Endothelial cell of umbilical vein (primary cell): ENCODE measurements around the gene RTN4. TPM values are rescaled to one million over a fixed set of nuclear protein-coding genes. Genes with fewer than 3 reads are reported as not detected.

Experiments
- BruUV-seq: library from RNA; stranded (reverse); fragments of 400-500 nt; replicated peaks from 2 replicates; lab custom pipeline; 2021; lab: Mats Ljungman, UMichigan
- CTCF ChIA-PET: fragments of 300-600, 350-600 bp; sonication (Branson Sonifier 250); formaldehyde crosslinking; loops from one replicate; lab custom pipeline; 2021; ENCODE audit warnings: antibody characterized with exemption, inconsistent platforms; lab: Charles Lee
- POLR2A ChIA-PET: fragments of 300-600, 350-600 bp; sonication (Branson Sonifier 250); formaldehyde crosslinking; loops from one replicate; lab custom pipeline; 2021; ENCODE audit warnings: antibody characterized with exemption, inconsistent platforms; lab: Charles Lee
- DNase-seq: peaks from one replicate; pipeline ENCODE4 v3.0.0-alpha.2; 2011; ENCODE audit warnings: low read depth, low spot score
- FAIRE-seq: peaks from 2 replicates; lab custom pipeline; 2011; peaks lifted over from hg19 to GRCh38; lab: Jason Lieb, UNC
- H2AFZ ChIP-seq: 2 replicates; pipeline ENCODE4 v1.6.0; 2012; ENCODE audit warnings: low read depth, low read length, control low read depth, inconsistent platforms
- H3K27ac ChIP-seq: 2 replicates; pipeline ENCODE4 v1.5.1; 2011; ENCODE audit warnings: low read depth, mild to moderate bottlenecking, control low read depth, low read length, moderate library complexity; ENCODE audit not compliant: insufficient read depth
- H3K27me3 ChIP-seq, 2 experiments: 2 replicates each; pipeline versions ENCODE4 v1.6.0 to v1.6.1; 2011; ENCODE audit warnings: low read length in 2 of 2, mixed read lengths in 1 of 2; ENCODE audit not compliant: control insufficient read depth in 2 of 2, insufficient read depth in 2 of 2
- H3K36me3 ChIP-seq, 2 experiments: 2 replicates in 1 of 2; 3 replicates in 1 of 2; pipeline ENCODE4 v1.5.1; 2011; ENCODE audit warnings: low read length in 2 of 2, mild to moderate bottlenecking in 1 of 2, moderate library complexity in 1 of 2; ENCODE audit not compliant: control insufficient read depth in 2 of 2, insufficient read depth in 2 of 2; ENCODE audit errors: extremely low read depth in 1 of 2
- H3K4me1 ChIP-seq: 3 replicates; pipeline ENCODE4 v1.5.1; 2011; ENCODE audit warnings: mild to moderate bottlenecking, low read length; ENCODE audit not compliant: control insufficient read depth, insufficient read depth; ENCODE audit errors: extremely low read depth
- H3K4me2 ChIP-seq: 2 replicates; pipeline ENCODE4 v1.6.1; 2011; ENCODE audit warnings: low read length, control low read depth, mixed read lengths; ENCODE audit not compliant: insufficient read depth
- H3K4me3 ChIP-seq, 3 experiments: fragments of 200-600 bp in 1 of 3; sonication (generic), shearing (Covaris generic) in 1 of 3; replicated peaks in 1 of 3; 2 replicates each; pipeline ENCODE4 v1.5.1; 2011 to 2016; ENCODE audit warnings: control low read depth in 3 of 3, low read length in 3 of 3, mild to moderate bottlenecking in 2 of 3, inconsistent platforms in 1 of 3, low read depth in 1 of 3, moderate library complexity in 1 of 3; ENCODE audit not compliant: insufficient read depth in 1 of 3
- H3K79me2 ChIP-seq: 2 replicates; pipeline ENCODE4 v1.6.0; 2012; ENCODE audit warnings: low read length, inconsistent platforms; ENCODE audit not compliant: control insufficient read depth, insufficient read depth
- H3K9ac ChIP-seq: replicated peaks from 2 replicates; pipeline ENCODE3; 2011; ENCODE audit warnings: low read length, control low read depth; ENCODE audit not compliant: insufficient read depth; ENCODE audit errors: extremely low read depth
- H3K9me1 ChIP-seq: replicated peaks from 3 replicates; pipeline ENCODE4 v1.6.0; 2011; ENCODE audit warnings: mild to moderate bottlenecking, low read length; ENCODE audit not compliant: control insufficient read depth, insufficient read depth; ENCODE audit errors: extremely low read depth
- H3K9me3 ChIP-seq: replicated peaks from 2 replicates; pipeline ENCODE4 v1.5.1; 2012; ENCODE audit warnings: low read length, inconsistent platforms; ENCODE audit not compliant: control insufficient read depth, insufficient read depth
- H4K20me1 ChIP-seq: replicated peaks from 2 replicates; pipeline ENCODE3; 2011; ENCODE audit warnings: mild to moderate bottlenecking, low read length; ENCODE audit not compliant: control insufficient read depth, insufficient read depth; ENCODE audit errors: extremely low read depth
- EZH2 ChIP-seq: IDR thresholded peaks from 2 replicates; pipeline ENCODE4 v1.6.1; 2012; ENCODE audit warnings: borderline replicate concordance, low read depth, mild to moderate bottlenecking, moderate library complexity, low read length, inconsistent platforms; ENCODE audit not compliant: severe bottlenecking
- FOS ChIP-seq: IDR thresholded peaks from 2 replicates; pipeline ENCODE4 v1.6.1; 2011; ENCODE audit warnings: mild to moderate bottlenecking, low read length, moderate library complexity, borderline replicate concordance; ENCODE audit not compliant: insufficient read depth
- GATA2 ChIP-seq: IDR thresholded peaks from 2 replicates; pipeline ENCODE4 v1.7.0; 2011; ENCODE audit warnings: low read depth, mild to moderate bottlenecking, moderate library complexity, mixed read lengths, low read length; ENCODE audit not compliant: insufficient read length, insufficient read depth
- JUN ChIP-seq: IDR thresholded peaks from 2 replicates; pipeline ENCODE4 v1.6.1; 2011; ENCODE audit warnings: borderline replicate concordance, low read depth; ENCODE audit not compliant: insufficient read length, insufficient read depth
- MAX ChIP-seq: IDR thresholded peaks from 2 replicates; pipeline ENCODE4 v1.6.1; 2011; ENCODE audit not compliant: insufficient read depth, insufficient read length
- MYC ChIP-seq: IDR thresholded peaks from one replicate; pipeline ENCODE4 v1.6.1; 2011; ENCODE audit warnings: mild to moderate bottlenecking, low read depth, low read length
- dilution Hi-C: fragments of 300-500 bp; cut with MboI; formaldehyde crosslinking; loops from one replicate; pipeline ENCODE4 v1.15.0; 2019; ENCODE audit warnings: low sequenced_read_pairs; ENCODE audit not compliant: extremely low pct_ligation_motif_present
- intact Hi-C: fragments of 100-400 bp; cut with micrococcal nuclease; formaldehyde crosslinking; loops from one replicate; pipeline ENCODE4 v1.10.0; 2022
- polyA plus RNA-seq, 4 experiments: library from polyadenylated mRNA; depleted of rRNA in 3 of 4; stranded (reverse) in 3 of 4; unstranded in 1 of 4; fragments of >200 nt; gene quantifications; 2 replicates each; pipeline versions ENCODE4 v1.2.1 to v1.2.3, GENCODE V29; 2011 to 2012; ENCODE audit warnings: missing spikeins in 1 of 4
- total RNA-seq: library from RNA; stranded (reverse); gene quantifications from 2 replicates; pipeline ENCODE4 v1.2.3, GENCODE V29; 2021
- TF ChIP-seq, protein P1 (sequence below), 2 donors: IDR thresholded peaks; 1 replicate in 1 of 2; 2 replicates in 1 of 2; pipeline ENCODE4 v1.5.1; 2011; ENCODE audit warnings: low read length in 2 of 2, mild to moderate bottlenecking in 2 of 2, moderate library complexity in 2 of 2, control low read depth in 1 of 2, inconsistent platforms in 1 of 2, low read depth in 1 of 2; ENCODE audit not compliant: insufficient read depth in 1 of 2; ENCODE audit errors: extremely low read depth in 1 of 2

Gene RTN4
- total and polyA plus RNA-seq, 2 donors (not counting 3 experiments of a cell fraction or from before 2014, with no cell fraction given) = 253 to 486 TPM

GRCh38 chr2:55078956-55079355 lies 28.7 kb upstream of the RTN4 start:
- peaks cover 17% of the 10 kb centered on the region for H3K4me1 ChIP-seq
- DNase-seq (no peak), FAIRE-seq (no peak)
- no peaks in the 10 kb centered on the region for H3K36me3 ChIP-seq
- dilution Hi-C loops = no loop called here
- TF ChIP-seq MYC (no peak), GATA2 (no peak)
- TF ChIP-seq, protein P1, sequence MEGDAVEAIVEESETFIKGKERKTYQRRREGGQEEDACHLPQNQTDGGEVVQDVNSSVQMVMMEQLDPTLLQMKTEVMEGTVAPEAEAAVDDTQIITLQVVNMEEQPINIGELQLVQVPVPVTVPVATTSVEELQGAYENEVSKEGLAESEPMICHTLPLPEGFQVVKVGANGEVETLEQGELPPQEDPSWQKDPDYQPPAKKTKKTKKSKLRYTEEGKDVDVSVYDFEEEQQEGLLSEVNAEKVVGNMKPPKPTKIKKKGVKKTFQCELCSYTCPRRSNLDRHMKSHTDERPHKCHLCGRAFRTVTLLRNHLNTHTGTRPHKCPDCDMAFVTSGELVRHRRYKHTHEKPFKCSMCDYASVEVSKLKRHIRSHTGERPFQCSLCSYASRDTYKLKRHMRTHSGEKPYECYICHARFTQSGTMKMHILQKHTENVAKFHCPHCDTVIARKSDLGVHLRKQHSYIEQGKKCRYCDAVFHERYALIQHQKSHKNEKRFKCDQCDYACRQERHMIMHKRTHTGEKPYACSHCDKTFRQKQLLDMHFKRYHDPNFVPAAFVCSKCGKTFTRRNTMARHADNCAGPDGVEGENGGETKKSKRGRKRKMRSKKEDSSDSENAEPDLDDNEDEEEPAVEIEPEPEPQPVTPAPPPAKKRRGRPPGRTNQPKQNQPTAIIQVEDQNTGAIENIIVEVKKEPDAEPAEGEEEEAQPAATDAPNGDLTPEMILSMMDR (IDR thresholded peaks at IDR 0.05; ENCODE audit: extremely low read depth in 1 of 2, insufficient read depth in 1 of 2, low read depth in 1 of 2, low read length in 2 of 2) = no peak
- H3K27me3 ChIP-seq = no peaks in the 10 kb centered on the region
- POLR2A ChIA-PET = no interaction called here
- H3K79me2 ChIP-seq = no peaks in the 10 kb centered on the region
- H4K20me1 ChIP-seq = no peaks in the 10 kb centered on the region
- H3K4me2 ChIP-seq = no peak overlapping the region
- H3K9me3 ChIP-seq = no peaks in the 10 kb centered on the region
- H3K9me1 ChIP-seq = no peaks in the 10 kb centered on the region
- CTCF ChIA-PET = no interaction called here
- intact Hi-C loops = no loop called here
- no peak overlapping the region for H2AFZ ChIP-seq
- no peak overlapping the region for H3K4me3 ChIP-seq
- no peak overlapping the region for H3K9ac ChIP-seq
- no peak overlapping the region for H3K27ac ChIP-seq
- no TSS peak for BruUV-seq

DNA sequence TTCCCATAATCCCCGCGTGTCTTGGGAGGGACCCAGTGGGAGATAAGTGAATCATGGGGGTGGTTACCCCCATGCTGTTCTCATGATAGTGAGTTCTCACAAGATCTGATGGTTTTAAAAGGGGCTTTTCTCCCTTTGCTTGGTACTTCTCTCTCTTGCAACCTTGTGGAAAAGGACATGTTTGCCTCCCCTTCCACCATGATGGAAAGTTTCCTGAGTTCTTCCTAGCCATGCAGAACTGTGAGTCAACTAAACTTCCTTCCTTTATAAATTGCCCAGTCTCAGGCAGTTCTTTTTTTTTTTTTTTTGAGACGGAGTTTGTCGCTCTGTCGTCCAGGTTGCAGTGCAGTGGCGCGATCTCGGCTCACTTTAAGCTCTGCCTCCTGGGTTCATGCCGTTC lies 26.5 kb upstream of the RTN4 start:
- Histone ChIP-seq H3K9me3 (no peaks in the 10 kb centered on the region), H3K27ac (no peak overlapping the region), H3K4me2 (peak overlapping the region; percentile 22), H3K4me3 (no peak overlapping the region), H2AFZ (peak overlapping the region; percentile 42), H4K20me1 (no peaks in the 10 kb centered on the region), H3K79me2 (no peaks in the 10 kb centered on the region), H3K9me1 (no peaks in the 10 kb centered on the region), H3K36me3 (no peaks in the 10 kb centered on the region), H3K27me3 (no peaks in the 10 kb centered on the region), H3K9ac (no peak overlapping the region), H3K4me1 (peaks cover 7% of the 10 kb centered on the region)
- TF ChIP-seq JUN = no peak
- peak; percentile 26 for TF ChIP-seq FOS
- TF ChIP-seq, protein P1 (IDR thresholded peaks at IDR 0.05; ENCODE audit: extremely low read depth in 1 of 2, insufficient read depth in 1 of 2, low read depth in 1 of 2, low read length in 2 of 2) = no peak
- no peak for TF ChIP-seq EZH2
- TF ChIP-seq MYC = no peak
- TF ChIP-seq MAX = no peak
- intact Hi-C loops = no loop called here
- ChIA-PET POLR2A (no interaction called here), CTCF (no interaction called here)
- dilution Hi-C loops = no loop called here
- no peak for FAIRE-seq
- no TSS peak for BruUV-seq
- DNase-seq = no peak
